A673 (cell line): ENCODE measurements around the gene ATG7.

Source experiments
- CTCF ChIP-seq: fragments of 300-800, 200-600 bp; sonication (generic); conservative IDR thresholded peaks from 2 replicates; pipeline ENCODE4 v1.5.1; 2017; ENCODE audit warnings: low read depth, mild to moderate bottlenecking, antibody characterized with exemption, low read length, moderate library complexity, mixed read lengths
- EZH2 ChIP-seq: fragments of 200-600 bp; sonication (generic); IDR thresholded peaks from 2 replicates; pipeline ENCODE4 v1.6.1; 2017; ENCODE audit warnings: borderline replicate concordance, low read depth, mild to moderate bottlenecking, mixed read lengths, antibody characterized with exemption, low read length; ENCODE audit not compliant: poor library complexity, severe bottlenecking

- TF ChIP-seq CTCF: no peak
- TF ChIP-seq EZH2: no peak
These were observed 290.2 kb downstream of the ATG7 start for GRCh38 chr3:11562277-11562881.
